Inflammatory macrophage treated with lipopolysaccharide for 1 hour (primary cell): ENCODE data around the gene APBB2.
"Not testable (repeated sequence)": the region's sequence is repeated elsewhere in the genome, so short reads cannot be mapped to it uniquely, and the experiment has no call there.

Source experiments
- DNase-seq, 2 donors: peaks; one replicate each; pipeline ENCODE4 v3.0.0-alpha.2; 2020 to 2022

Gene APBB2

GRCh38 chr4:41052287-41052686 is 162.1 kb downstream of the APBB2 start:
- no peak for DNase-seq

GRCh38 chr4:41050880-41051775 is 163.2 kb downstream of the APBB2 start:
- DNase-seq = no peak

- DNase-seq = no peak
Measured at GRCh38 chr4:41050116-41050515, 164.2 kb downstream of the APBB2 start.

DNA sequence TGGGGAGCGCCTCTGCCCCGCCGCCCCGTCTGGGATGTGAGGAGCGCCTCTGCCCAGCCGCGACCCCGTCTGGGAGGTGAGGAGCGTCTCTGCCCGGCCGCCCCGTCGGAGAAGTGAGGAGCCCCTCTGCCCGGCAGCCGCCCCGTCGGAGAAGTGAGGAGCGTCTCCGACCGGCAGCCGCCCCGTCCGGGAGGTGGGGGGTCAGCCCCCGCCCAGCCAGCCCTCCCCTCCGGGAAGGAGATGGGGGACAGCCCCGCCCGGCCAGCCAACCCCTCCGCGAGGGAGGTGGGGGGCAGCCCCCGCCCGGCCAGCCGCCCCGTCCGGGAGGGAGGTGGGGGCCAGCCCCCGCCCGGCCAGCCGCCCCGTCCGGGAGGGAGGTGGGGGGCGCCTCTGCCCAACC is 165.2 kb downstream of the APBB2 start:
- not testable (repeated sequence) for DNase-seq

DNA sequence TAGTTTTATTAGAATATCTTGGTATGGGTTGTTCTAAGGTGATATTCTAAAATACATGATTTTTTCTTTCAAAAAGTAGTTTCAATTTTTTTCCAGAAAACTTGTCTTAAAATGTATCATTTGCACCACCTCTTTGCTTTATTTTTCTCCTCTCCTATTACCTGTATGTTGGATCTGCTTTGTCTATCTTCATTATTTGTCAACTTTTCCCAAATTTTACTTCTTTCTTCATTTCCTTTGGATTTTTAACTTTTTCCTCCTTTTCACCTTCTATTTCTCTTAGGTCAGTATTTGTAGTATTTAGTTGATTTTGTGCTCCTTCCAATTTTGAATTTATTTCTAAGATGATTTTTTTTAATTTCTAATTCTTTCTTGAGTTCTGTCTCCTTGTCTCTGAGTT is 169.6 kb downstream of the APBB2 start:
- no peak for DNase-seq

DNA sequence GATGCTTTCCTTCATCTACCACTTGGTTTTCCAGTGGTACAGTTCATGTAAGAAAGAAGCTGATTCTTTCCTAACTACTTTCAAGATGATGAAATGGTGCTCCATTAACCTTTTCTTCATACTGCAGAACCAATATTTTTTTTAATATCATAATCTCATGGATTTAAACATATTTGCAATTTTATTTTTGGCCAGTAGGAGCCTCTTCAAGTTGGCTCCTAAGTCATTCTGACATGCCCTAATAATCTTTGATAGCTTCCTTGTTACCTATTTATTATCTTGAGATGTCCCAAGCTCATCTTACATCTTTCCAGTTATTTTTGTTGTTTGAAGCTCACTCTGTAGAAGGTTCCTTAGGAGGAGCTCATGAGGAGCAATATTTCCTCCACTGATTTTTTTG is 170.2 kb downstream of the APBB2 start:
- no peak for DNase-seq

GRCh38 chr4:41043465-41043864 is 170.9 kb downstream of the APBB2 start:
- DNase-seq = no peak

DNA sequence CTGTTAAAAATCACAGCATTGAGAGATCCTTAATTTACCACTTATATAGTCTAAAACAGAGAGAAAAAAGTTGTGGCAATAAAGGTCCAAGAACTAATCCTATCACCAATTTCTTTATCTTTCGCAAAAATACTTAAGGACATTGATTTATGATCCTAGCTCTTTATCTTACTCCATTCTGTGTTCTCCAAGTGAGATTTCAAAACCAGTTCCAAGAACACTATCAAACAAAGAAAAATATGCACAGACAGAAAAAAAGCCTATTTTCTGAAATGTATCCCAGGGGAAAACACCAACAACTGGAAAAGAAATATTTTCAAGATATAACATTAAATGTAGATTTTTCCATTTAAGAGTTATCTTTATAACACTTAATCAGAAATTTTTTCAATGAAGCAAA is 172.8 kb downstream of the APBB2 start:
- no peak for DNase-seq

- DNase-seq = no peak
Measured at GRCh38 chr4:41039317-41039716, 175.0 kb downstream of the APBB2 start.

DNA sequence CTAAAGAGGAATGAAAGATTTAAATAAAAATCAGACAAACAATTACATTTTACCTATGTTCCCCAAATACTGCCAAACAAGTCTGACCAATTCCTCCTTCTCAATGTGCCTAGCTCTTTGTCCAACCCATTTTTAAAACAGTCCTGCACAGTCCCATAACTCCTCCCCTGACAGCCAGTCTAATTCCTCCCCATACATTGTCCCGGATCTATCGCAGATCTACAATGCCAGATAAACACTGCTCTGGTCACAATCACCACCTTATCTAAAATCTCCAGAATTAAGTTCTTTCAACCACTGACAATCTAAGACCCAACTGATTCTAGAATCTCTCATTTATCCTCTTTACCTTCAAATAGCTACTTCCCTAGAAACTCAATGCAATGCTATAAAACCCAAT is 176.0 kb downstream of the APBB2 start:
- no peak for DNase-seq

- DNase-seq = no peak
Measured at GRCh38 chr4:41029098-41029497, 185.2 kb downstream of the APBB2 start.

DNA sequence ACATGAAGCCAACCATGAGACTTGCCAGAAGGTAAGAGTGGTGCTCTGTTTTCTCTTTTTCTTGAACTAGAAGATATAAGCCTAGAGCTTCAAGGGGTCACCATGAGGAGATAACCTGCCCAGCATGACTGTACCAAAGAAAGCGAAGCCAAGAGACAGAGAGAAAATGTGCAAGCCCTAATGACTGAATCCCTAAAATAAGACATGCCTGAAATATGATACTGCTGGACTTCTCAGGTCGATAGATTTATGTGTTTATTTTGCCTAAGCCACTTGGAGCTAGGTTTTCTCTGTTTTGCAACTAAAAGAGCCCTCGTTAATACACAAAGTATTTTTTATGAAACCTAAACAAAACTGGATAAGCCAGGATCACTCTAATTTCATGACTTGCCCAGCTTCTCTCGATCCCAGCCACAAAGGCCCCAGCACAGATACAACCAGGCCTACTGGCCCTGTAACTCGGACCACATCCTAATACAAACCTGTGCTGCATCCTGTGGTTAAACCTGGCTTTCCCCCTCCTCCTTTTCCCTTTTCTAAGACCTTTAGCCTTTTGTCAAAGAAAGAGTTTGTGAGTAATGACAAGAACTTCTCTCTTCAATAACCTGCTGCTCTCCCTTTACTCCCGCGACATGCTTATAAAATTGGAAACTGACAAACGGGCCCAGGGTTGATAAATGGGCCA is 185.8 kb downstream of the APBB2 start:
- DNase-seq = no peak

GRCh38 chr4:41026971-41027370 is 187.4 kb downstream of the APBB2 start:
- no peak for DNase-seq

GRCh38 chr4:41025824-41026223 is 188.5 kb downstream of the APBB2 start:
- no peak for DNase-seq

DNA sequence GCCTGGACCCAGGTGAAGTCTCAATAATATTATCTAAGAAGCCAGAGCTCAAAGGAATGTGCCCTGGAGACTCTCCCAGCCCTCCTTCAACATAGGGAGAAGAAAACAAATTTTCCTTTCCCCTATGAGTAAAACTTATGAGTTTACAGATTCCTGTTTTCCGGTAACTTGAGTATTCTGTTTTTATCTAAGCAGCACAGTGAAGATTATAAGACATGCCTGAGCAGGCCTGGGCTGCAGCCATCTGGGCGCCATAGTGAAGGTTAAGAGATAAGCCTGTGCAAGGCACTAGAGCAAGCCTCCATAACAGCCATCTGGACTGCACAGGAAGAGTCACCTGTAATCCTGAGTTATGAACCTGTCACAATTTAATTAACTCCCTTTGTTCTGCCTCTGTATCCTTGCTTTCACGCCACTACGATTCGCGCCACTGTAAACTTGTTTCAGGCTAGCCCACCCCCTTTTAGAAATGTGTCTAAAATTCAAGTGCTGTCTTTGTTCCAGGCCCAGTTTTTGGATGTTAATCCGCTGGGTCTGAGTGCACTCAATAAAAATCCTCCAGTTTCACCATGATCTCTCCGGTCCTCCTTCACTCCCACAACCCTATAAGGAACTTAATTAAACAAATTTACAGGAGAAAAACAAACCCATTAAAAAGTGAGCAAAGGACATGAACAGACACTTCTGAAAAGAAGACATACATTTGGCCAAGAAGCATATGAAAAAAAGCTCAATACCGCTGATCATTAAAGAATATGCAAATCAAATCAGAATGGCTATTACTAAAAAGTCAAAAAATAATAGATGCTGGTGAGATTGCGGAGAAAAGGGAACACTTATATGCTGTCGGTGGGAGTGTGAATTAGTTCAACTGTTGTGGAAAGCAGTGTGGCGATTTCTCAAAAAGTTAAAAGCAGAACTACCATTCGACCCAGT is 189.5 kb downstream of the APBB2 start:
- DNase-seq = no peak

DNA sequence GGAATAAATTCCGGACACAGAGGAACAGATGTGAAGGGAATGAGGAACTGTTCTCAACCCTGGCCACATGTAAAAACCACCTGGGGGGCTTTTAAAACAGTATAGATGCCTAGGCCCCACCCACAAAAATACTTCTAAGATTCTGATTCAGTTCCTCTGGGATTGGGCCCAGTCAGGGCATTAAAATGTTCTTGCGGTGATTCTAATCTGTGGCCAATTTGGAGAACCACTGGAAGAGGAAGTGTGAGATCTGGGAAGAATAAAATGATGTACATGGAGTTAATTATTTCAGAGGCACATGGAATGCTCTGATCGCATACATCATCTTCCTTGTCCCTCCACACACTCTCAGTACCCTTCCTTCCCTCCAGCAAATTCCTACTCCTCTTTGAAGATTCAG is 192.2 kb downstream of the APBB2 start:
- DNase-seq = no peak

DNA sequence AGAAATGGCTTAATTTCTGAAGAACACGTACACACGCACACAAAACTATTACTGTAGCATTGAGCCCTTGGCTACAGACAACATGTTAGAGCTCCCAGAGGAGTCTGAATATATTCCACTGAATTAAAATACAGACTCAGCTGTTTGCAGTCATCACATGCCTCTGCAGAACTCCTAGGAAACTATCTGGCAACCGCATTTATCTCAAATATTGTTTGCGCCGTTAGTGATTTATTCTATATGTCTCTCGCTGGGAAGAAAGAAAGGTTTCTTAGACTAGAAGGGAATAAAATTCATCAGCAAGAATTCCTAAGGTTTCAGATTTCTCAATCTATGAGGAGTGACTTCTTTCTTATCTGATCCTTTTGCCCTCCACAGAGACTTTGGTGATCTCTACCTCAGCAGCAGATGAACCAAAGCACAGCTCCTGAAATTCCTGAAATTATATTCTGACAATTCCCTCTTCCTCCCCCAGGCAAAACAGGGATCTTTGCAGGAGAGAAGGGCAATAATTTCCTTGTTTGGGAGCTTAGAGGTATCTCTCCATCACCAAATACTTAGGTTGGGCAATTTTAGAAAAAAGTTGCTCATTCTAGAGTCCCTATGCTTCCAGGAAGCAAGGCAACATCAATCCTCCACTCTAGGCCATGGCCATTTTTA is 199.2 kb downstream of the APBB2 start:
- DNase-seq = no peak

- DNase-seq = no peak
Measured at GRCh38 chr4:41014158-41014557, 200.2 kb downstream of the APBB2 start.

- no peak for DNase-seq
Measured at GRCh38 chr4:41013746-41014145, 200.6 kb downstream of the APBB2 start.

- no peak for DNase-seq
Measured at GRCh38 chr4:41012911-41013310, 201.4 kb downstream of the APBB2 start.

- DNase-seq = no peak
Measured at GRCh38 chr4:41012293-41012692, 202.0 kb downstream of the APBB2 start.

- no peak for DNase-seq
Measured at GRCh38 chr4:41009411-41009810, 204.9 kb downstream of the APBB2 start.

GRCh38 chr4:41006141-41006540 is 208.2 kb downstream of the APBB2 start:
- DNase-seq = no peak
